Stimulated activated CD4-positive, alpha-beta T cell treated with anti-CD3 and anti-CD28 coated beads, Interleukin-15, amount 100 ng/mL, for 48 hours (primary cell): ENCODE measurements around the gene SPEG.

Experiments
- DNase-seq, 2 donors: peaks; one replicate each; pipeline ENCODE4 v3.0.0-alpha.2; 2020; ENCODE audit warnings: low read depth in 2 of 2

SPEG gene

DNA sequence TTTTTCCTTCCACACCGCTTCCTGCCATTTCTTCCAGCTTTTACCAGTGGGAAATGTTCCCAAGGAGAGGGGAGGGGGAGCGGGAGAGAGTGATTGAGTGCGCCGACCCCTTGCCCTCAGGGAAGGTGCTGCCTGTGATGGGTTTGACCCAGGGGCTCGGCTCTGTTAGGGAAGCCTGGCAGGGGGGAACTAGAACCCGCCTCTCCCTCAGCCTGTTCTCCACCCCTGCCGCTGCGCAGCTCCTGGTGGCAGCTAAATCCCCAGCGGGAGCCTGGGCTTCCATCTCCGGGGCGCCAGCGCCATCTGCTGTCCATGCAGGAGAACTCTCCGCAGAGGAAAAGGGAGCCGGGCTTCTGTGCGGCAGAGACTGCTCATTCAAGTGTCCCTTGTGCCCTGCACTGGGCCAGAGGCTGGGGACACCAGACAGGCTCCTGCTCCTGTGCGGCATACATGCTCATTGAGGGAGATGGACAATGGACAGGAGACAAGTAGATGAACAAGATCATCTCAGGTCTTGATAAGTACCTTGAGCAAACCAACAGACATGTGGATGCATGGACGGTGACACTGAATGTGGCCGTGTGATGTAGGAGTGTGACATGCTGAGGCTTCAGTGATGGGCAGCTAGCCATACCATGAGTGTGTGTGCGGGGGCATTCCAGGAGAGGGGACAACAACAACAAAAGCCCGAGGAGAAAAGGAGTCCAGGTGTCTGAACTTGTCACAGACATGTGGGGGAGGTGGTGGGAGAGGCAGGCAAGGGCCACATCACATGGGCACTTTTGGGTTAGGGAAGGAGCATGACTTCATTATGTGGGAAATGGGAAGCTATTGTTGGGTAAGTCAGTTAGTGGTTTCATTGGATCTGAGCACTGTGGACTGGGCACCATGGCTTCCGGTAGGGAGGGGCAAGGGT is 95.7 kb downstream of the SPEG start:
- DNase-seq: peak; percentile 72 to 80

DNA sequence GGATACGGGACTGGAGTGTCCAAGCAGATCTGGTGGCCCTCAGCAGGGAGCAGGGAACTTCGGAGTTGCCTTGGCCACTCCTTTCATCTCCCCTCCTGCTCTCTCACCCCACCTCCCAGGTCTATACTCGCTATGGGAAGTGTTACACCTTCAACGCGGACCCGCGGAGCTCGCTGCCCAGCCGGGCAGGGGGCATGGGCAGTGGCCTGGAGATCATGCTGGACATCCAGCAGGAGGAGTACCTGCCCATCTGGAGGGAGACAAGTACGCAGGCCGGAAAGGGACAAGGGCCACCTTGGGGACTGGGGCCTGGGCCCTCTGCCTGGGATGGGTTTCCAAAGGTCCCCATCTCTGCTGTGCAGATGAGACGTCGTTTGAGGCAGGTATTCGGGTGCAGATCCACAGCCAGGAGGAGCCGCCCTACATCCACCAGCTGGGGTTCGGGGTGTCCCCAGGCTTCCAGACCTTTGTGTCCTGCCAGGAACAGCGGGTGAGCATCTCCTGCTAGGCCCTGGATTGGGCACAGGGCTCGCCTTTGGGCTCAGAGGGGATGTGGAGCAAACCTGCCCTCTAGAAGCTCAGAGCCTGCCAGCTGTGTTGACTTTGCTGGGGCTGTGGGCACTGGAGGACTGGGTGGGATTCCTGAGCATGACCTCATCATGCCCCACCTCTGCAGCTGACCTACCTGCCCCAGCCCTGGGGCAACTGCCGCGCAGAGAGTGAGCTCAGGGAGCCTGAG is 97.2 kb downstream of the SPEG start:
- no peak for DNase-seq

DNA sequence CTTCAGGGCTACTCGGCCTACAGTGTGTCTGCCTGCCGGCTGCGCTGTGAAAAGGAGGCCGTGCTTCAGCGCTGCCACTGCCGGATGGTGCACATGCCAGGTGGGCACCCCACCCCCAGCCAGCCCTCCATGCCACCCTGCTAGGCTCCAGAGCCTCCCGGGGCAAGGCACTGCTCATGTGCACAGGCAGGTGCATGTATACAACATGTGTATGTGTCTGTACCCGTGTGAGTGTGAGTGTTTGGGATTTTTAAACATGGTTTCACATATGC is 97.7 kb downstream of the SPEG start:
- no peak for DNase-seq

GRCh38 chr2:219533930-219534661 is 99.5 kb downstream of the SPEG start:
- DNase-seq: no peak

- no peak for DNase-seq
Observed at GRCh38 chr2:219536425-219536824, 101.8 kb downstream of the SPEG start.

- no peak for DNase-seq
Observed at GRCh38 chr2:219536967-219537366, 102.3 kb downstream of the SPEG start.

- DNase-seq: no peak
Observed at GRCh38 chr2:219537657-219538488, 103.2 kb downstream of the SPEG start.

- no peak for DNase-seq
Observed at GRCh38 chr2:219538504-219538951, 103.9 kb downstream of the SPEG start.

- DNase-seq: no peak
Observed at GRCh38 chr2:219538956-219539788, 104.5 kb downstream of the SPEG start.

DNA sequence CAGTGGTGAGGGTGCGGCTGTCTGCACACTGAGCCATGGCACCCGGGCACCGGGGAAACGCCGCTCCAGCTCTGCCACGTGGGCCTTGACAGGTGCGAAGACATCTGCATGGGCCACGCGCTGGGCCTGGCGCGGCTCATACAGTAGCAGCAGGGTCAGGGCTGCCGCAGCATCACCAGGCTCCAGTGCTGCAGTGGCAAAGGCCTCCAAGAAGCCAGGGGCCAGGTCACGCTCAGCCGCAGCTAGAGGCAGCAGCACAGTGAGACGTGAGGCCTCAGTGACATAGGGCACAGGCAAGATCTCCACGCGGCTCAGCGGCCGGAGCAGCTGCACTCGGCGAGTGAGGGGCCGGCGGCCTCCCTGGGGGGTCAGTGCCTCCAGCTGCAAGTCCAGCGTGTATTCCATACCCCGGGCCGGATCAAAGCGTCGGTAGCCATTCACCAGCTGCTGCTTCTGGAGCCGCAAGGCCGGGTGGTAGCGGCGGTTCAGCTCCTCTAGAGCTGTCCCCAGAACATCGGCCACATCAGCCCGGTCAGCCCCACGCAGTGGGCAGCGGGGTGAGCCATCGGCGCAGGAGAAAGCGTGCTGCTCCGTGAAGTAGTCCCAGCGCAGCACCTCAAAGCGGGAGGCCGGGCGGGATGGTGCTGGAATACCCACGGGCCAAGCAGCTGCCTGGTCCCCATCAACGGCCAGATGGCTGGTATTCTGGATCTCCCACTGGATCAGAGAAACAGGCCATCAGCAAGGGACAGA is 105.5 kb downstream of the SPEG start:
- no peak for DNase-seq

- no peak for DNase-seq
Observed at GRCh38 chr2:219540784-219541504, 106.3 kb downstream of the SPEG start.

GRCh38 chr2:219541611-219542180 is 107.1 kb downstream of the SPEG start:
- peak; percentile 75 to 83 for DNase-seq

- no peak for DNase-seq
Observed at GRCh38 chr2:219542931-219543595, 108.4 kb downstream of the SPEG start.

- DNase-seq: peak; percentile 94 to 95
Observed at GRCh38 chr2:219543596-219544358, 109.1 kb downstream of the SPEG start, which contains the start of the genes CHPF and TMEM198. TSS of gene CHPF (minus strand) at chr2:219543809. CDS start at chr2:219543538, 271 bp downstream. TSS of gene TMEM198 (plus strand) at chr2:219544028. CDS start at chr2:219544728, 700 bp downstream.

- DNase-seq: no peak
Observed at GRCh38 chr2:219544567-219544966, 109.9 kb downstream of the SPEG start.

DNA sequence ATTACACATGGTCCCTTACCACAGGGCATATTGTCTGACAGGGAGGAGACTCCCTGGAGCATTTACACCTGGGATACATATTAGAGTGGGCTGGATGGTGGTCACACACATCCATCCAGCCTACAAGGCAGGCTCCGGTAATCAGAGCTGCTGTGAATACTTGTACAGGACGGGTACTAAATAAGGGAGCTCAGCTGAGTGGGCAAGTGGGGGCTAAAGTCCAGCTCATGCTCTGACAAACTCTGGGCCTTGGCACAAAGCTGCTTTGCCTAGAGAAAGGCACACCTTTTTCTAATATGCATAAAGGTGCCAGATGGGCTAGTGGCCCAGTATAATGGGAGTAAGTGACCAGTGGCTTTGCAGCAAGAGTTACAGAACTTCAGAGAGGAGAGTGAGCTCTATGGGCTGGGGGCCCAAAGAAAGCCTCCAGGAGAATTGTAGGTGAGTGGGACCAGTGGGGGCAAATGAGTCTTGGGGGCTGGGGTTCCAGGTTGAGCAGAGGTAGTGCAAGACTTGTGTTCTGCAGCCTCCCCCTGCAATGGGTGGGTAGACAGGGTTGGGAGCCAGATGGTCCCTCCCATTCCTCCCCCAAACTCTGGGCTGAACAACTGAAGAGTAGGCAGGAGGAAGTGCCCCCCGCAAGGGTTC is 110.8 kb downstream of the SPEG start:
- DNase-seq: no peak

GRCh38 chr2:219545943-219546352 is 111.3 kb downstream of the SPEG start:
- no peak for DNase-seq
